Osteoblast (primary cell): Measurements from ENCODE around the gene CD8B2. TPM values are rescaled to one million over a fixed set of nuclear protein-coding genes. Genes with fewer than 3 reads are reported as not detected.
"Not testable (repeated sequence)": the region's sequence is repeated elsewhere in the genome, so short reads cannot be mapped to it uniquely, and the experiment has no call there.

Experiments
- DNase-seq: peaks from one replicate; pipeline ENCODE4 v3.0.0; 2011; ENCODE audit warnings: low spot score, mixed read lengths; ENCODE audit not compliant: insufficient read length; ENCODE audit errors: missing footprints
- H2AFZ ChIP-seq: 2 replicates; pipeline ENCODE4 v1.6.0; 2011; ENCODE audit warnings: mild to moderate bottlenecking, low read length
- H3K27ac ChIP-seq: 2 replicates; pipeline ENCODE4 v1.5.1; 2011; ENCODE audit warnings: mild to moderate bottlenecking, low read depth, low read length, moderate library complexity
- H3K27me3 ChIP-seq: 2 replicates; pipeline ENCODE4 v1.6.0; 2012; ENCODE audit warnings: mild to moderate bottlenecking, control low read depth, inconsistent platforms, low read length, moderate library complexity; ENCODE audit not compliant: insufficient read depth
- H3K36me3 ChIP-seq: 2 replicates; pipeline ENCODE4 v1.5.1; 2011; ENCODE audit warnings: mild to moderate bottlenecking, low read length, control low read depth, moderate library complexity; ENCODE audit not compliant: insufficient read depth
- H3K4me1 ChIP-seq: 2 replicates; pipeline ENCODE4 v1.5.1; 2011; ENCODE audit warnings: mild to moderate bottlenecking, low read length, control low read depth, moderate library complexity; ENCODE audit not compliant: insufficient read depth
- H3K4me2 ChIP-seq: 2 replicates; pipeline ENCODE4 v1.6.0; 2011; ENCODE audit warnings: mild to moderate bottlenecking, low read length; ENCODE audit not compliant: insufficient read depth
- H3K4me3 ChIP-seq: fragments of 200-600 bp; sonication (generic); 3 replicates; pipeline ENCODE4 v1.5.1; 2012; ENCODE audit warnings: mild to moderate bottlenecking, low read length, inconsistent platforms; ENCODE audit not compliant: insufficient read depth
- H3K79me2 ChIP-seq: 2 replicates; pipeline ENCODE4 v1.6.0; 2012; ENCODE audit warnings: mild to moderate bottlenecking, low read length, control low read depth, inconsistent platforms; ENCODE audit not compliant: insufficient read depth
- H3K9me3 ChIP-seq: 2 replicates; pipeline ENCODE4 v1.5.1; 2011; ENCODE audit warnings: low read depth, low read length, control low read depth
- H4K20me1 ChIP-seq: 2 replicates; pipeline ENCODE4 v1.6.0; 2012; ENCODE audit warnings: mild to moderate bottlenecking, low read length, control low read depth; ENCODE audit not compliant: insufficient read depth
- CTCF ChIP-seq: IDR thresholded peaks from 2 replicates; pipeline ENCODE4 v1.5.1; 2011; ENCODE audit warnings: mild to moderate bottlenecking, low read depth, low read length, moderate library complexity; ENCODE audit errors: extremely low read depth
- total RNA-seq: library from RNA; depleted of rRNA; stranded (reverse); fragments of >200 nt; gene quantifications from 2 replicates; pipeline ENCODE4 v1.2.3, GENCODE V29; 2012

The CD8B2 gene
- total RNA-seq, 1 donor: not detected

GRCh38 chr2:106555053-106555452 is 67.9 kb downstream of the CD8B2 start:
- no peak for TF ChIP-seq CTCF
- H2AFZ ChIP-seq: no peak overlapping the region
- DNase-seq: no peak

GRCh38 chr2:106559786-106560185 is 72.6 kb downstream of the CD8B2 start:
- H3K27me3 ChIP-seq, DNase-seq: not testable (repeated sequence)

More at GRCh38 chr2:106555053-106555452, 67.9 kb downstream of the CD8B2 start:
- no peak overlapping the region for H3K27ac ChIP-seq
- no peaks in the 10 kb centered on the region for H3K36me3 ChIP-seq
- H3K79me2 ChIP-seq: no peaks in the 10 kb centered on the region
- no peaks in the 10 kb centered on the region for H3K27me3 ChIP-seq
- no peaks in the 10 kb centered on the region for H3K4me1 ChIP-seq
- H3K4me2 ChIP-seq: no peak overlapping the region
- H3K9me3 ChIP-seq: no peaks in the 10 kb centered on the region
- H3K4me3 ChIP-seq: no peak overlapping the region
- no peaks in the 10 kb centered on the region for H4K20me1 ChIP-seq

GRCh38 chr2:106560773-106561172 is 73.6 kb downstream of the CD8B2 start:
- H3K36me3 ChIP-seq: no peaks in the 10 kb centered on the region
- TF ChIP-seq CTCF: no peak
- H3K27me3 ChIP-seq: no peaks in the 10 kb centered on the region
- no peak overlapping the region for H3K4me3 ChIP-seq
- no peak overlapping the region for H2AFZ ChIP-seq
- DNase-seq: no peak
- no peak overlapping the region for H3K27ac ChIP-seq
- H4K20me1 ChIP-seq: no peaks in the 10 kb centered on the region
- H3K4me2 ChIP-seq: no peak overlapping the region
- H3K9me3 ChIP-seq: no peaks in the 10 kb centered on the region
- H3K4me1 ChIP-seq: no peaks in the 10 kb centered on the region
- H3K79me2 ChIP-seq: no peaks in the 10 kb centered on the region

More at GRCh38 chr2:106559786-106560185, 72.6 kb downstream of the CD8B2 start:
- H3K27ac ChIP-seq, H3K9me3 ChIP-seq, H3K36me3 ChIP-seq, H3K79me2 ChIP-seq, H3K4me1 ChIP-seq, H2AFZ ChIP-seq, H4K20me1 ChIP-seq, H3K4me2 ChIP-seq, H3K4me3 ChIP-seq: not testable (repeated sequence)

- Histone ChIP-seq H2AFZ (no peak overlapping the region), H3K4me1 (no peaks in the 10 kb centered on the region), H3K36me3 (no peaks in the 10 kb centered on the region), H3K27ac (no peak overlapping the region), H3K27me3 (no peaks in the 10 kb centered on the region), H4K20me1 (no peaks in the 10 kb centered on the region), H3K4me3 (no peak overlapping the region), H3K9me3 (no peaks in the 10 kb centered on the region), H3K4me2 (no peak overlapping the region), H3K79me2 (no peaks in the 10 kb centered on the region)
- no peak for DNase-seq
- TF ChIP-seq CTCF: no peak
These were observed 74.2 kb downstream of the CD8B2 start for GRCh38 chr2:106561356-106561755.
